ENCODE results near the gene ATP8B2.
"Not testable (repeated sequence)": the region's sequence is repeated elsewhere in the genome, so short reads cannot be mapped to it uniquely, and the experiment has no call there.

Gene ATP8B2

GRCh38 chr1:154348429-154349076 lies 23.2 kb downstream of the ATP8B2 start:
- Mint-ChIP-seq H3K4me3 (no peak overlapping the region), H3K4me1 (ENCODE audit: low read depth) (peaks cover 52% of the 10 kb centered on the region), H3K27me3 (peaks cover 11% of the 10 kb centered on the region), H3K36me3 (ENCODE audit: low read depth) (no peaks in the 10 kb centered on the region), H3K27ac (peak overlapping the region; percentile 16), H3K9me3 (no peaks in the 10 kb centered on the region)
- intact Hi-C loops (cut with micrococcal nuclease), result no loop called here

- no peaks in the 10 kb centered on the region for H3K36me3 Mint-ChIP-seq (ENCODE audit: low read depth)
- H3K27ac Mint-ChIP-seq, result peak overlapping the region; percentile 16
- no peak overlapping the region for H3K4me3 Mint-ChIP-seq
- intact Hi-C loops (cut with micrococcal nuclease), result no loop called here
- H3K27me3 Mint-ChIP-seq, result peaks cover 14% of the 10 kb centered on the region
- H3K9me3 Mint-ChIP-seq, result no peaks in the 10 kb centered on the region
- peaks cover 53% of the 10 kb centered on the region for H3K4me1 Mint-ChIP-seq (ENCODE audit: low read depth)
Measured at GRCh38 chr1:154349121-154349520, 23.8 kb downstream of the ATP8B2 start.

- H3K4me3 Mint-ChIP-seq, result no peak overlapping the region
- no peaks in the 10 kb centered on the region for H3K36me3 Mint-ChIP-seq (ENCODE audit: low read depth)
Measured at GRCh38 chr1:154350383-154350782, 25.1 kb downstream of the ATP8B2 start.

GRCh38 chr1:154351363-154352068 lies 26.2 kb downstream of the ATP8B2 start:
- Mint-ChIP-seq H3K27ac (no peak overlapping the region), H3K27me3 (peaks cover 22% of the 10 kb centered on the region), H3K36me3 (ENCODE audit: low read depth) (no peaks in the 10 kb centered on the region), H3K4me1 (ENCODE audit: low read depth) (peaks cover 59% of the 10 kb centered on the region), H3K4me3 (no peak overlapping the region), H3K9me3 (no peaks in the 10 kb centered on the region)
- intact Hi-C loops (cut with micrococcal nuclease), result loop anchor here (5.0 kb wide), 1 partner anchor 56 kb away; the partner anchor contains the start of gene IL6R

More at GRCh38 chr1:154350383-154350782, 25.1 kb downstream of the ATP8B2 start:
- no peak overlapping the region for H3K27ac Mint-ChIP-seq
- intact Hi-C loops (cut with micrococcal nuclease), result loop anchor here (5.0 kb wide), 1 partner anchor 57 kb away; the partner anchor contains the start of gene IL6R
- no peaks in the 10 kb centered on the region for H3K9me3 Mint-ChIP-seq
- H3K4me1 Mint-ChIP-seq (ENCODE audit: low read depth), result peaks cover 59% of the 10 kb centered on the region
- peaks cover 21% of the 10 kb centered on the region for H3K27me3 Mint-ChIP-seq

GRCh38 chr1:154352245-154352580 lies 26.9 kb downstream of the ATP8B2 start:
- peaks cover 54% of the 10 kb centered on the region for H3K4me1 Mint-ChIP-seq (ENCODE audit: low read depth)
- H3K9me3 Mint-ChIP-seq, result no peaks in the 10 kb centered on the region
- intact Hi-C loops (cut with micrococcal nuclease), result loop anchor here (5.0 kb wide), 1 partner anchor 55 kb away; the partner anchor contains the start of gene IL6R
- H3K27ac Mint-ChIP-seq, result peak overlapping the region; percentile 74
- H3K27me3 Mint-ChIP-seq, result peaks cover 26% of the 10 kb centered on the region
- no peaks in the 10 kb centered on the region for H3K36me3 Mint-ChIP-seq (ENCODE audit: low read depth)
- H3K4me3 Mint-ChIP-seq, result peak overlapping the region; percentile 76

GRCh38 chr1:154352581-154353459 lies 27.5 kb downstream of the ATP8B2 start:
- Mint-ChIP-seq H3K27me3 (peaks cover 26% of the 10 kb centered on the region), H3K27ac (peak overlapping the region; percentile 74), H3K36me3 (ENCODE audit: low read depth) (no peaks in the 10 kb centered on the region), H3K4me3 (peak overlapping the region; percentile 76), H3K9me3 (no peaks in the 10 kb centered on the region), H3K4me1 (ENCODE audit: low read depth) (peaks cover 48% of the 10 kb centered on the region)
- intact Hi-C loops (cut with micrococcal nuclease), result loop anchor here (5.0 kb wide), 1 partner anchor 54 kb away; the partner anchor contains the start of gene IL6R

- intact Hi-C loops (cut with micrococcal nuclease), result loop anchor here (5.0 kb wide), 1 partner anchor 54 kb away; the partner anchor contains the start of gene IL6R
- no peaks in the 10 kb centered on the region for H3K36me3 Mint-ChIP-seq (ENCODE audit: low read depth)
- H3K27me3 Mint-ChIP-seq, result peaks cover 26% of the 10 kb centered on the region
- peak overlapping the region; percentile 76 for H3K4me3 Mint-ChIP-seq
- peak overlapping the region; percentile 74 for H3K27ac Mint-ChIP-seq
- H3K9me3 Mint-ChIP-seq, result no peaks in the 10 kb centered on the region
- peaks cover 41% of the 10 kb centered on the region for H3K4me1 Mint-ChIP-seq (ENCODE audit: low read depth)
Measured at GRCh38 chr1:154353460-154353904, 28.2 kb downstream of the ATP8B2 start.

GRCh38 chr1:154353966-154354365 lies 28.6 kb downstream of the ATP8B2 start:
- Mint-ChIP-seq H3K27me3 (peaks cover 26% of the 10 kb centered on the region), H3K27ac (peak overlapping the region; percentile 74), H3K4me1 (ENCODE audit: low read depth) (peaks cover 40% of the 10 kb centered on the region), H3K9me3 (no peaks in the 10 kb centered on the region), H3K36me3 (ENCODE audit: low read depth) (no peaks in the 10 kb centered on the region), H3K4me3 (no peak overlapping the region)
- intact Hi-C loops (cut with micrococcal nuclease), result loop anchor here (5.0 kb wide), 1 partner anchor 53 kb away; the partner anchor contains the start of gene IL6R

- Mint-ChIP-seq H3K9me3 (no peaks in the 10 kb centered on the region), H3K4me1 (ENCODE audit: low read depth) (peaks cover 25% of the 10 kb centered on the region), H3K27ac (no peak overlapping the region), H3K27me3 (peaks cover 17% of the 10 kb centered on the region), H3K36me3 (ENCODE audit: low read depth) (no peaks in the 10 kb centered on the region), H3K4me3 (no peak overlapping the region)
- intact Hi-C loops (cut with micrococcal nuclease), result no loop called here
Measured at GRCh38 chr1:154358519-154358918, 33.2 kb downstream of the ATP8B2 start.

- no peak overlapping the region for H3K27ac Mint-ChIP-seq
- H3K27me3 Mint-ChIP-seq, result peaks cover 7% of the 10 kb centered on the region
- no peak overlapping the region for H3K4me3 Mint-ChIP-seq
- no peaks in the 10 kb centered on the region for H3K36me3 Mint-ChIP-seq (ENCODE audit: low read depth)
- intact Hi-C loops (cut with micrococcal nuclease), result no loop called here
- H3K4me1 Mint-ChIP-seq (ENCODE audit: low read depth), result peaks cover 7% of the 10 kb centered on the region
- no peaks in the 10 kb centered on the region for H3K9me3 Mint-ChIP-seq
Measured at GRCh38 chr1:154360288-154360687, 35.0 kb downstream of the ATP8B2 start.

GRCh38 chr1:154360881-154361280 lies 35.6 kb downstream of the ATP8B2 start:
- H3K36me3 Mint-ChIP-seq (ENCODE audit: low read depth); H3K9me3 Mint-ChIP-seq; intact Hi-C loops (cut with micrococcal nuclease); H3K4me1 Mint-ChIP-seq (ENCODE audit: low read depth); H3K27me3 Mint-ChIP-seq; H3K4me3 Mint-ChIP-seq; H3K27ac Mint-ChIP-seq: not testable (repeated sequence)

- peaks cover 5% of the 10 kb centered on the region for H3K27me3 Mint-ChIP-seq
- no peak overlapping the region for H3K27ac Mint-ChIP-seq
- H3K4me1 Mint-ChIP-seq (ENCODE audit: low read depth), result no peaks in the 10 kb centered on the region
- no peak overlapping the region for H3K4me3 Mint-ChIP-seq
- H3K36me3 Mint-ChIP-seq (ENCODE audit: low read depth), result no peaks in the 10 kb centered on the region
- intact Hi-C loops (cut with micrococcal nuclease), result no loop called here
- no peaks in the 10 kb centered on the region for H3K9me3 Mint-ChIP-seq
Measured at GRCh38 chr1:154361357-154361756, 36.0 kb downstream of the ATP8B2 start.

GRCh38 chr1:154371436-154371835 lies 46.1 kb downstream of the ATP8B2 start:
- intact Hi-C loops (cut with micrococcal nuclease), result no loop called here
- Mint-ChIP-seq H3K36me3 (ENCODE audit: low read depth) (no peaks in the 10 kb centered on the region), H3K4me3 (no peak overlapping the region), H3K4me1 (ENCODE audit: low read depth) (peaks cover 11% of the 10 kb centered on the region), H3K27me3 (no peaks in the 10 kb centered on the region), H3K9me3 (no peaks in the 10 kb centered on the region), H3K27ac (no peak overlapping the region)

All from dendritic cell treated with granulocyte-macrophage colony-stimulating factor and Interleukin-4, amounts not matched to agents 40 ng/mL and 50 ng/mL, for 4 days (primary cell).